Neural cell (in vitro differentiated cells): ENCODE measurements around the gene TSPAN9. TPM values are rescaled to one million over a fixed set of nuclear protein-coding genes. Genes with fewer than 3 reads are reported as not detected.

Source experiments
- H2AFZ ChIP-seq: fragments of 200-600, 300-800 bp; sonication (generic), shearing (Covaris generic); 2 replicates; pipeline ENCODE4 v1.6.0; 2014; ENCODE audit warnings: low read depth, mild to moderate bottlenecking, antibody characterized with exemption, low read length, moderate library complexity
- H3F3A ChIP-seq: fragments of 200-600 bp; shearing (Covaris generic); 2 replicates; pipeline ENCODE4 v1.6.1; 2016; ENCODE audit warnings: mild to moderate bottlenecking, moderate library complexity, mixed read lengths, antibody characterized with exemption, low read length; ENCODE audit not compliant: insufficient read depth, poor library complexity, severe bottlenecking
- H3K27ac ChIP-seq: fragments of 200-600, 300-800 bp; sonication (generic), shearing (Covaris generic); 2 replicates; pipeline ENCODE4 v1.5.1; 2014; ENCODE audit warnings: mild to moderate bottlenecking, low read length, moderate library complexity
- H3K27me3 ChIP-seq: fragments of 300-800, 200-600 bp; sonication (generic), shearing (Covaris generic); 2 replicates; pipeline ENCODE4 v1.6.0; 2014; ENCODE audit warnings: mild to moderate bottlenecking, low read depth, low read length, moderate library complexity; ENCODE audit not compliant: insufficient read depth
- H3K36me3 ChIP-seq: fragments of 300-800, 200-600 bp; sonication (generic), shearing (Covaris generic); 2 replicates; pipeline ENCODE4 v1.5.1; 2014; ENCODE audit warnings: mild to moderate bottlenecking, antibody characterized with exemption, low read length, moderate library complexity; ENCODE audit not compliant: insufficient read depth
- H3K4me2 ChIP-seq: fragments of 300-800, 200-600 bp; sonication (generic), shearing (Covaris generic); 2 replicates; pipeline ENCODE4 v1.6.0; 2014; ENCODE audit warnings: mild to moderate bottlenecking, low read length
- H3K4me3 ChIP-seq: fragments of 300-800, 200-600 bp; sonication (generic), shearing (Covaris generic); 2 replicates; pipeline ENCODE4 v1.5.1; 2014; ENCODE audit warnings: mild to moderate bottlenecking, low read length, moderate library complexity
- H3K79me2 ChIP-seq: fragments of 200-600 bp; shearing (Covaris generic); replicated peaks from 2 replicates; pipeline ENCODE4 v1.6.0; 2014; ENCODE audit warnings: mild to moderate bottlenecking, low read length, moderate library complexity; ENCODE audit not compliant: insufficient read depth
- H3K9ac ChIP-seq: fragments of 300-800, 200-600 bp; sonication (generic), shearing (Covaris generic); 2 replicates; pipeline ENCODE4 v1.6.1; 2016; ENCODE audit warnings: mild to moderate bottlenecking, low read length, mixed read lengths
- H3K9me2 ChIP-seq: fragments of 200-600 bp; shearing (Covaris generic); 2 replicates; pipeline ENCODE4 v1.6.1; 2016; ENCODE audit warnings: mild to moderate bottlenecking, low read length, mixed read lengths; ENCODE audit not compliant: insufficient read depth
- H3K9me3 ChIP-seq: fragments of 200-600, 300-800 bp; sonication (generic), shearing (Covaris generic); 2 replicates; pipeline ENCODE4 v1.6.1; 2016; ENCODE audit warnings: mild to moderate bottlenecking, mixed run types, low read length, moderate library complexity, mixed read lengths
- H4K20me1 ChIP-seq: fragments of 200-600 bp; shearing (Covaris generic); 2 replicates; pipeline ENCODE4 v1.6.1; 2016; ENCODE audit warnings: mild to moderate bottlenecking, mixed run types; ENCODE audit not compliant: insufficient read depth
- CTCF ChIP-seq: fragments of 450-650 bp; IDR thresholded peaks from 2 replicates; pipeline ENCODE4 v1.5.1; 2014; ENCODE audit warnings: antibody characterized with exemption, mild to moderate bottlenecking, moderate library complexity; ENCODE audit not compliant: poor library complexity, severe bottlenecking
- EP300 ChIP-seq: fragments of 450-650 bp; conservative IDR thresholded peaks from 2 replicates; pipeline ENCODE4 v1.6.1; 2014; ENCODE audit warnings: antibody characterized with exemption, mild to moderate bottlenecking, moderate library complexity; ENCODE audit not compliant: poor library complexity, severe bottlenecking
- EZH2 ChIP-seq: fragments of 200-600, 300-800 bp; shearing (Covaris generic), sonication (generic); IDR thresholded peaks from 2 replicates; pipeline ENCODE4 v1.6.1; 2014; ENCODE audit warnings: antibody characterized with exemption, low read length, borderline replicate concordance, mild to moderate bottlenecking; ENCODE audit not compliant: insufficient read depth, poor library complexity, severe bottlenecking
- MXI1 ChIP-seq: fragments of 450-650 bp; conservative IDR thresholded peaks from 2 replicates; pipeline ENCODE4 v1.6.1; 2014; ENCODE audit warnings: antibody characterized with exemption, mild to moderate bottlenecking; ENCODE audit not compliant: poor library complexity, severe bottlenecking
- POLR2AphosphoS5 ChIP-seq: IDR thresholded peaks from 2 replicates; pipeline ENCODE4 v1.6.1; 2012
- RAD21 ChIP-seq: fragments of 450-650 bp; conservative IDR thresholded peaks from 2 replicates; pipeline ENCODE4 v1.6.1; 2014; ENCODE audit warnings: antibody characterized with exemption, mild to moderate bottlenecking, moderate library complexity
- REST ChIP-seq: IDR thresholded peaks from 2 replicates; pipeline ENCODE4 v1.6.1; 2012; ENCODE audit warnings: borderline replicate concordance
- SMC3 ChIP-seq: fragments of 450-650 bp; conservative IDR thresholded peaks from 2 replicates; pipeline ENCODE4 v1.6.1; 2014; ENCODE audit warnings: antibody characterized with exemption, mild to moderate bottlenecking, moderate library complexity; ENCODE audit not compliant: poor library complexity
- TAF1 ChIP-seq: IDR thresholded peaks from 2 replicates; pipeline ENCODE4 v1.6.1; 2012; ENCODE audit warnings: low read depth
- polyA plus RNA-seq: library from polyadenylated mRNA; depleted of rRNA; stranded (reverse); fragments of >200 nt; gene quantifications from 2 replicates; pipeline ENCODE4 v1.2.3, GENCODE V29; 2014

TSPAN9 gene
- polyA plus RNA-seq, 1 donor from 2014 or later: 11.9 TPM

- H3K9me2 ChIP-seq: no peaks in the 10 kb centered on the region
- H3K36me3 ChIP-seq: no peaks in the 10 kb centered on the region
- no peak overlapping the region for H3K4me2 ChIP-seq
- H3K9ac ChIP-seq: no peak overlapping the region
- H4K20me1 ChIP-seq: no peaks in the 10 kb centered on the region
- no peak overlapping the region for H3K4me3 ChIP-seq
- H2AFZ ChIP-seq: no peak overlapping the region
- H3K79me2 ChIP-seq: no peaks in the 10 kb centered on the region
- H3K9me3 ChIP-seq: no peaks in the 10 kb centered on the region
- H3K27me3 ChIP-seq: no peaks in the 10 kb centered on the region
- TF ChIP-seq POLR2AphosphoS5 (no peak), TAF1 (no peak), RAD21 (no peak)
- no peaks in the 10 kb centered on the region for H3F3A ChIP-seq
- no peak overlapping the region for H3K27ac ChIP-seq
Observed at GRCh38 chr12:3042826-3043225, 34.4 kb upstream of the TSPAN9 start.

- H3K79me2 ChIP-seq: no peaks in the 10 kb centered on the region
Observed at GRCh38 chr12:3043406-3043805, 33.8 kb upstream of the TSPAN9 start.

More at GRCh38 chr12:3043406-3043805, 33.8 kb upstream of the TSPAN9 start:
- no peaks in the 10 kb centered on the region for H3K9me2 ChIP-seq
- H3K27ac ChIP-seq: no peak overlapping the region
- H4K20me1 ChIP-seq: no peaks in the 10 kb centered on the region
- TF ChIP-seq EZH2: no peak
- no peak for TF ChIP-seq EP300
- no peak for TF ChIP-seq CTCF
- TF ChIP-seq RAD21: no peak
- TF ChIP-seq MXI1: no peak
- no peak for TF ChIP-seq TAF1
- TF ChIP-seq POLR2AphosphoS5: no peak
- TF ChIP-seq SMC3: no peak
- TF ChIP-seq REST: no peak
- no peak overlapping the region for H3K4me2 ChIP-seq
- H2AFZ ChIP-seq: no peak overlapping the region
- H3K4me3 ChIP-seq: no peak overlapping the region
- no peaks in the 10 kb centered on the region for H3K36me3 ChIP-seq
- no peak overlapping the region for H3K9ac ChIP-seq
- no peaks in the 10 kb centered on the region for H3F3A ChIP-seq
- H3K9me3 ChIP-seq: no peaks in the 10 kb centered on the region
- no peaks in the 10 kb centered on the region for H3K27me3 ChIP-seq
